ENCODE data around the gene CTDSP2.
"Not testable (repeated sequence)": the region's sequence is repeated elsewhere in the genome, so short reads cannot be mapped to it uniquely, and the experiment has no call there.

The CTDSP2 gene

GRCh38 chr12:57852620-57853500 lies 6.3 kb upstream of the CTDSP2 start:
- no peak for DNase-seq

GRCh38 chr12:57852200-57852599 lies 5.7 kb upstream of the CTDSP2 start:
- DNase-seq, result no peak

- no peak for DNase-seq
These were observed 5.0 kb upstream of the CTDSP2 start for GRCh38 chr12:57851552-57851951.

GRCh38 chr12:57850854-57851430 lies 4.4 kb upstream of the CTDSP2 start:
- peak; percentile 39 for DNase-seq

GRCh38 chr12:57849447-57849846 lies 2.9 kb upstream of the CTDSP2 start:
- DNase-seq, result not testable (repeated sequence)

GRCh38 chr12:57849035-57849434 lies 2.5 kb upstream of the CTDSP2 start:
- DNase-seq, result no peak

GRCh38 chr12:57848208-57848607 lies 1.7 kb upstream of the CTDSP2 start:
- DNase-seq, result no peak

GRCh38 chr12:57846285-57846576 lies 298 bp downstream of the CTDSP2 start:
- DNase-seq, result no peak

GRCh38 chr12:57845478-57846284 lies 848 bp downstream of the CTDSP2 start:
- no peak for DNase-seq

GRCh38 chr12:57844709-57845477 lies 1.6 kb downstream of the CTDSP2 start:
- DNase-seq, result no peak

- DNase-seq, result no peak
These were observed 3.9 kb downstream of the CTDSP2 start for GRCh38 chr12:57842342-57843294.

GRCh38 chr12:57841445-57841844 lies 5.1 kb downstream of the CTDSP2 start:
- no peak for DNase-seq

GRCh38 chr12:57840726-57841125 lies 5.8 kb downstream of the CTDSP2 start:
- DNase-seq, result no peak

GRCh38 chr12:57839996-57840395 lies 6.5 kb downstream of the CTDSP2 start:
- no peak for DNase-seq

- DNase-seq, result no peak
These were observed 7.8 kb downstream of the CTDSP2 start for GRCh38 chr12:57838594-57839302.

- DNase-seq, result no peak
These were observed 8.5 kb downstream of the CTDSP2 start for GRCh38 chr12:57837864-57838562.

- no peak for DNase-seq
These were observed 9.8 kb downstream of the CTDSP2 start for GRCh38 chr12:57836442-57837375.

GRCh38 chr12:57835366-57836288 lies 10.9 kb downstream of the CTDSP2 start:
- DNase-seq, result no peak
